Naive B cell (primary cell): Measurements from ENCODE around the gene VPS13D. TPM values are rescaled to one million over a fixed set of nuclear protein-coding genes. Genes with fewer than 3 reads are reported as not detected.

Experiments
- ATAC-seq, 2 donors: fragments of 150-1000 bp; cut with Tn5 transposase; 2 replicates each; pipeline ENCODE4 v1.10.0; 2021; ENCODE audit warnings: low read depth in 2 of 2, mild to moderate bottlenecking in 2 of 2, moderate library complexity in 2 of 2
- DNase-seq: peaks from one replicate; pipeline ENCODE4 v3.0.0; 2022
- H3K27ac Mint-ChIP-seq, 6 donors: one replicate each; pipeline ENCODE4 v1.8.0; 2020 to 2022; ENCODE audit warnings: mild to moderate bottlenecking in 6 of 6, mixed read lengths in 6 of 6, moderate library complexity in 5 of 6, inconsistent platforms in 2 of 6
- H3K27me3 Mint-ChIP-seq, 3 donors: one replicate each; pipeline ENCODE4 v1.8.0; 2021 to 2022; ENCODE audit warnings: mixed read lengths in 3 of 3, mild to moderate bottlenecking in 1 of 3
- H3K36me3 Mint-ChIP-seq, 2 donors: one replicate each; pipeline ENCODE4 v1.8.0; 2020 to 2022; ENCODE audit warnings: mixed read lengths in 2 of 2, inconsistent platforms in 1 of 2, mild to moderate bottlenecking in 1 of 2
- H3K4me1 Mint-ChIP-seq, 3 donors: one replicate each; pipeline ENCODE4 v1.8.0; 2020 to 2022; ENCODE audit warnings: mixed read lengths in 3 of 3, inconsistent platforms in 1 of 3, mild to moderate bottlenecking in 1 of 3, moderate library complexity in 1 of 3
- H3K4me3 Mint-ChIP-seq, 8 donors: one replicate each; pipeline ENCODE4 v1.8.0; 2020 to 2022; ENCODE audit warnings: mild to moderate bottlenecking in 8 of 8, mixed read lengths in 8 of 8, moderate library complexity in 8 of 8, inconsistent platforms in 2 of 8
- H3K9me3 Mint-ChIP-seq, 7 donors: one replicate each; pipeline ENCODE4 v1.8.0; 2020 to 2022; ENCODE audit warnings: mixed read lengths in 7 of 7, mild to moderate bottlenecking in 5 of 7, inconsistent platforms in 2 of 7, moderate library complexity in 1 of 7
- polyA plus RNA-seq, 6 donors: library from polyadenylated mRNA; unstranded; fragments of 300-500 nt; fragmentation: Illumina TruSeq; gene quantifications; one replicate each; pipeline ENCODE4 v1.2.3, GENCODE V29; 2021; ENCODE audit warnings: low read depth in 6 of 6

The VPS13D gene
- polyA plus RNA-seq, 6 donors from 2014 or later = 7.6 to 14.6 (median 11.8) TPM

DNA sequence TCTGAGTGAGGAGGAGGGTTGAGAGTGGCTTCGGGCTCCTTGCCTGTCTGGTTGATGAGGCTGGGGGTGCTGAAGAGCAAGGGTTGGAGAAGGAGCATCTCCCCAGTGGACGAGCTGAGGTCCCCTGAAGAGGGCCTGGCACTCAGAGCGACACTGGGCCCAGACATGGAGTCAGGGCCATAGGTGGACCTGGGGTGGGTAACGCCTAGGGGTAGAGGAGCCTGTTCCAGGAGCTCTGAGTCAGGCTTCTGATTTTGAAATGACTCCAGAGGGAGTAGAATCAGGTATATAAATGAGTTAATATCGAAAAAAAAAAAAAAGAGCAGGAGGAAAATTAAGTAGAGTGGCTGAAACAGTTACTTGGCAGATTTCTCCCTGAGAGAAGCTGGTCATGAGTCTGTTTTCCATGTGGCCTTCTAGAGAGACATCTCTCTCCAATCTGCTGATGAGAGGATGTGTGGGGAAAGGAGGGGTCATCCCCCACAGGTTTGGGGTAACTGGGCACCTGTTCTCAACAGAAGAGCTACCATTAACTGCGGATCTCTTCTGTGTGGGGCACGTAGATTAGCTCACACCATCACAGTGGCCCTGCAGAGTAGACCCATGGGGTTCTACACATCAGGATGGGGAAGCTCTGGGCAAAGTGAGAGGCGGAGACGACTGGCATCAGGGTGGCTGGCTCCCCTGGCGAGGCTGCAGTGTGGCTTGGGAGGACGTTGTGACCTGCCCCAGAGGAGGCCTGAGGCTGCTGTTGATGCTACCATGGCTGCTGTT lies 272.7 kb downstream of the VPS13D start:
- no peaks in the 10 kb centered on the region for H3K27me3 Mint-ChIP-seq
- H3K9me3 Mint-ChIP-seq = no peaks in the 10 kb centered on the region
- DNase-seq (no peak), ATAC-seq (no peak)
- H3K36me3 Mint-ChIP-seq = peaks cover 20 to 29% of the 10 kb centered on the region in 2 donors
- peak overlapping the region in 2 of 6 donors; percentile 11 to 49 for H3K27ac Mint-ChIP-seq
- peak overlapping the region in 1 of 8 donors; percentile 37 for H3K4me3 Mint-ChIP-seq
- peaks cover 0 to 8% (median 0%) of the 10 kb centered on the region in 3 donors for H3K4me1 Mint-ChIP-seq

DNA sequence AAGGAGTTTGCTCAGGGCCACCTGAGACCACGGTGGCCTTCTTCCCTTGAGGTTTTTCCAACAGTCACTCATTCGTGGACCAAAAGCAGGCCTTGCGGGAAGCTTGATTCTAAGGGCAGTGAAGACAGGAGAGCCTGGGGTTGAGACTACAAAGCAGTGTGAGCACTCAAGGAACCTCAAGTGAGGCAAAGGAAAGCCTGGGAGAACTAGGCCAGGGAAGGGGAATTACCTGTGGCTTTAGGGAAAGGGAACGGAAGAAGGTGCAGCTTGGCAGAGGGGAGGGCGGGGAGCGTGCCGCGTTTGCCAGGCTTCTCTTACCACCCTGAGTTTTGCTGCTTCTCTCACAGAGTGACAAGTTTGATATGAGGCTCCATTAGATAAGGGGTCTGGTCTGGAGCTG lies 273.9 kb downstream of the VPS13D start:
- ATAC-seq (no peak), DNase-seq (no peak)
- Mint-ChIP-seq H3K9me3 (no peaks in the 10 kb centered on the region), H3K27ac (peak overlapping the region in 2 of 6 donors; percentile 24 to 38), H3K27me3 (no peaks in the 10 kb centered on the region), H3K36me3 (peaks cover 9 to 20% of the 10 kb centered on the region in 2 donors), H3K4me1 (peaks cover 0 to 8% (median 0%) of the 10 kb centered on the region in 3 donors), H3K4me3 (no peak overlapping the region)

DNA sequence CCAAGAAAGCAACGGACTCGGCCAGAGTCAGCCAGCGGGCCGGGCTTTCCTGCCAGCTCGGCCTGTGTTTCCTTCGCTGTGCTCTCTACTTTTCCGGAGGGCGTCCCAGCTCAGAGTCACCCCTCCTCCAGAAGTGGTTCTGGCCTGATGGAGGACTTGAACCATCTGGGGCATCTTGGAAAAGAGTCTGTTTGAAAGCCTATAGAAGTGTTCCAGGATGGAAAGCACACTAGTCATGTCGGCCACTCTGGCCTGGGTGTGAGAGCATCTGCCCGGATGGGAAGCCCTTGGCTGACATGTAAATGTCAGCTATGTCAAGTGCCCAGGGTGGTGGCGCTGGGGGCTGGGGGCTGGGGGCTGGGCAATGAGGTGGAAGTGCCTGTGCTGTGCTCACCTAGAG lies 274.8 kb downstream of the VPS13D start:
- Mint-ChIP-seq H3K36me3 (peaks cover 8 to 20% of the 10 kb centered on the region in 2 donors), H3K27ac (peak overlapping the region in 1 of 6 donors; percentile 67), H3K9me3 (no peaks in the 10 kb centered on the region), H3K4me1 (peaks cover 2 to 10% (median 4%) of the 10 kb centered on the region in 3 donors), H3K4me3 (no peak overlapping the region), H3K27me3 (no peaks in the 10 kb centered on the region)
- no peak for DNase-seq
- no peak for ATAC-seq

DNA sequence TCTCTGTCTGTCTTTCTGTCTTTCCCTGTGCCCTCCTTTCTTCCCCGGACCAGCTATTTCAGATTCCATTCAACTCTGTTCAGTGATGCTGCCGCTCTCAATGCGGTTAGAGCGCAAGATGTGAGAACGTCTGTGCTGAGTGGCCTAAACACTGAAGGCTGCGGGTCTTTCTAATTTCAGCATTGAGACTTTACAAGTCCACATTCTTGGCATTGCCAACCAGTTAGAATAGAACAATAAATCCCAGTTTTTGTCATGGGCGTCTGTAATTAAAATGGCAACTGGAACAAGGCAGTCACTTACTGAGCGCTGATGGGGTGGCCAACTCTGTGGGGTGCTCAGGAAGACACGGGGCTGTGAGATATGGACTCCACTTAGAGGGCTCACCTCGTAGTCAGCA lies 275.4 kb downstream of the VPS13D start:
- no peaks in the 10 kb centered on the region for H3K27me3 Mint-ChIP-seq
- no peaks in the 10 kb centered on the region for H3K9me3 Mint-ChIP-seq
- H3K36me3 Mint-ChIP-seq = peaks cover 8 to 20% of the 10 kb centered on the region in 2 donors
- H3K27ac Mint-ChIP-seq = peak overlapping the region in 2 of 6 donors; percentile 36 to 67
- H3K4me3 Mint-ChIP-seq = peak overlapping the region in 1 of 8 donors; percentile 37
- ATAC-seq (no peak), DNase-seq (no peak)
- H3K4me1 Mint-ChIP-seq = peaks cover 8 to 15% (median 11%) of the 10 kb centered on the region in 3 donors

DNA sequence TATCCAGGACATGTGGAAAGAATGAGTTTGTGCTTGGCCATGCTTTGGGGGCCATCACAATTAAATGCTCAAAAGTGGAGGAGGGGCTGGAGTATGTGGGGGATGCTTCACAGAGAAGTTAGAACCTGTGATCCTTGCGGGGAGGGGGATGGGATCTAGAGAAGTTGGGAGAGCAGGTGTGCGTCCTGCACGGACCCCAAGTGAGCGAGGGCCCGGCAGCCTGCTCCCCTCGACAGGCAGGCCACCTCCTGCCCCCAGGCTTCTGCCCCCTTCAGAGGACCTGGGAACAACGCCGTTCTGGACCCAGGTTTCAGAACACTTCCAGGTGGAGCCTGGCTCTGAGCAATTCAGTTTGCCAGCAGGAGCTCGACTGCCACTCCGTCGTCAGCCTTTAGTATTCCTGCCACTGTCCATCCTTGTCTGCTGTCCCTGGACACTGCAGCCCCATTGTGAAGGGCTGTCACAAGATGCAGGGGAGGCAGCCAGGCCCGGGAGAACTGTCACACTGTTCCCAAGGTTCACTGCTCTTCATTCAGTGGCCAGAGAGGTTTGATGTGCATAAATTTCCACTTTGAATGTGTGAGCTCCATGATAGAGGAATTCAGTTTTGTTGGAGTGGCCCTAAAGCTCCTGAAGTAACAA lies 275.9 kb downstream of the VPS13D start:
- peaks cover 13 to 19% (median 16%) of the 10 kb centered on the region in 3 donors for H3K4me1 Mint-ChIP-seq
- no peaks in the 10 kb centered on the region for H3K27me3 Mint-ChIP-seq
- H3K9me3 Mint-ChIP-seq = no peaks in the 10 kb centered on the region
- H3K4me3 Mint-ChIP-seq = peak overlapping the region in 1 of 8 donors; percentile 37
- H3K27ac Mint-ChIP-seq = peak overlapping the region in 2 of 6 donors; percentile 36 to 67
- ATAC-seq (no peak), DNase-seq (no peak)
- peaks cover 8 to 20% of the 10 kb centered on the region in 2 donors for H3K36me3 Mint-ChIP-seq

DNA sequence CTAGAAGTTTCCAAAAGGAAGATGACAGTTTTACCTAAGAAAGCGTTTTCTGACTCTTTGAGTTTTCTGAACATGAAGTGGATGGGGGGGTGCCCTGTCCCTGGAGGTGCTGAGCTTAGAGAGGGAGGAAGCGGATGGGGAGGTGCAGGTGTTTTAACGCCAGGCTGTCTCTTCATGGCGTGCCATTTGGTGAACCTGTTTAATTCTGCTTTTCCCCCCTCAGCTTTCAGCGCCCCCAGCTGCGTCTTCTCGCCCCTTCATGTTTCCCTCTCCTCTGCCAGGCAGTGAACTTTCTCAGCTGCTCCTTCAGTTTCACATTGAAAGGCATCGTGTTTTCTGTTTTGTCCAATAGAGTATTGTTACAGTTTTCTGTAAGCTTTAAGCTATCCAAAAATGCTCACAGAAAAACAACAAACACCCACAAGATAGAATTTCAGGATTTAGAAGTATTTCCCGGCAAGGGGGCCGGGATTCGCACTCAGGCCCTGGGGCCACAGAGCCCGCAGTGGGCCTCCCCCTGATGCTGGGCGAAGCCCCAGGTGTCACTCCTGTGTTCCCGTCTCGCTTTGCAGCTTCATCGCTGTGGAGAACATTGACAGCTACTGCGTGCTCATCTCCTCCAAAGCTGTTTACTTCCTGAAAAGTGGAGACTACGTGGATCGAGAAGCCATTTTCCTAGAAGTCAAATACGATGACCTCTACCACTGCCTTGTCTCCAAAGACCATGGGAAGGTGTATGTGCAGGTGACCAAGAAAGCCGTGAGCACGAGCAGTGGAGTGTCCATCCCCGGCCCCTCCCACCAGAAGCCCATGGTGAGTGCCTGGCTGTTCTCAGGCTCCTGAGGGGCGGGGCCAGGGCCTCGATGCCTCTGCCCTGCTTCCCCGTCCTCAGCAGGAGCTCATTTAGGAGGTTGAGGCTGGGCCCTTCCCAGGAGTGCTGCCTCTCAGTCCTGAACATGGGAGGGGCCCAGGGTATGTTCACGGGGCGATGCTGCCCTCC lies 276.8 kb downstream of the VPS13D start:
- Mint-ChIP-seq H3K4me1 (peaks cover 13 to 23% (median 17%) of the 10 kb centered on the region in 3 donors), H3K4me3 (no peak overlapping the region), H3K27ac (peak overlapping the region in 3 of 6 donors; percentile 67 to 76 (median 69)), H3K9me3 (no peaks in the 10 kb centered on the region), H3K27me3 (no peaks in the 10 kb centered on the region), H3K36me3 (peaks cover 8 to 18% of the 10 kb centered on the region in 2 donors)
- DNase-seq (no peak), ATAC-seq (no peak)

DNA sequence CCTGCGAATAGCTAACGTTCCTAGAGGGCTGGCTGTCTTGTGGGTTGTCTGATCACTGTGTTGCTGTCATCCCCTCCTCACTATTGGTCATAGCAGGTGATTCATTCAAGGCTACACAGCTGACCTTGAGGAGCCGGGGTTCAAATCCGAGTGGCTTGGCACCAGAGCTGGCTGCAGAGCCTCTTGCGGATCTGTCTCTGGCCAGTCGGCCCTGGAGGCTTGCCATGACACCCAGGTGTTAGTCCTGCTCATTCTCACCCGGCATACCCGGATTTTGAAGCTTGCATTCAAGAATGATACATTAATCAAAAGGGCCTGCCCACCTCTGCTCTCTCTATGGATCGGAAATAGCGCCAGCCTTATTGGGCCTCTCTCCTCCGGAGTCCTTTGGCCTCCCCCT lies 277.8 kb downstream of the VPS13D start:
- no peak overlapping the region for H3K4me3 Mint-ChIP-seq
- no peak for DNase-seq
- ATAC-seq = no peak
- peaks cover 13 to 30% (median 15%) of the 10 kb centered on the region in 3 donors for H3K4me1 Mint-ChIP-seq
- H3K27me3 Mint-ChIP-seq = no peaks in the 10 kb centered on the region
- peaks cover 8 to 11% of the 10 kb centered on the region in 2 donors for H3K36me3 Mint-ChIP-seq
- H3K9me3 Mint-ChIP-seq = peaks cover 0 to under 1% (median 0%) of the 10 kb centered on the region in 7 donors
- peak overlapping the region in 1 of 6 donors; percentile 72 for H3K27ac Mint-ChIP-seq

DNA sequence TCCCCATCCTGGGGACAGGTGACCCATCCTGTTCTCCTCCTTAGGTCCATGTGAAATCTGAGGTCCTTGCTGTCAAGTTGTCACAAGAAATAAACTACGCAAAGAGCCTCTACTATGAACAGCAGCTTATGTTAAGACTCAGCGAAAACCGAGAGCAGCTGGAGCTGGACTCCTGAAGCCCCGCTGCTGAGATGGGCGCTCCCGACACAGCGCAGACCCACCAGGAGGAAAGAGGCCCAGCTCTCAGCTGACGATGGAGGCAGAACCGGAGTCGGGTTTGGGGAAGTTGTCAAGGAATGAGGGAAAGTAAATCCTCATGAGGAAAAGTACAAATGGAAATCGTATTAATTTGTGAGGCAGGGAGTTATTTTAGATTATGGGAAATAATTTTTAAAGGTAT lies 279.0 kb downstream of the VPS13D start:
- no peak for ATAC-seq
- DNase-seq = no peak
- H3K4me1 Mint-ChIP-seq = peaks cover 13 to 36% (median 19%) of the 10 kb centered on the region in 3 donors
- no peaks in the 10 kb centered on the region for H3K27me3 Mint-ChIP-seq
- peak overlapping the region in 1 of 8 donors; percentile 78 for H3K4me3 Mint-ChIP-seq
- H3K9me3 Mint-ChIP-seq = peaks cover 0 to 4% (median 0%) of the 10 kb centered on the region in 7 donors
- peak overlapping the region in 1 of 6 donors; percentile 85 for H3K27ac Mint-ChIP-seq
- peaks cover 5 to 14% of the 10 kb centered on the region in 2 donors for H3K36me3 Mint-ChIP-seq

DNA sequence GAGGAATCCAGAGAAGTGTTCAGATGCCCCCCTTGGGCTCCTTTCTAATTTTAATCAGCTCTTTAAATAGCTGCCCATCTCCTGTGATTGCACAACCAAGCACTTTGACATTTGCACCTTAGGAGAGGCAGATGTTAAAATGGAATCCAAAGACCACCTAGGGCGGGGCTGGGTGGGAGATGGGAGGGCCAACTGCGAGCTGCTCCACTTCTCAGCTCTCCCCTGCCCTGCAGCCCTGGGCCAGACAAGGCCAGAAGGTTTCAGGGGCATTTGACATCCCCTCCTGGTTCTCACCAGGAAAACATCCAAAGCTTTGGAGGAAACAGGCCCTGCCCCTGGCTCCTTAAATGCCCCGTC lies 281.3 kb downstream of the VPS13D start:
- peaks cover 0 to 4% (median 0%) of the 10 kb centered on the region in 7 donors for H3K9me3 Mint-ChIP-seq
- no peaks in the 10 kb centered on the region for H3K27me3 Mint-ChIP-seq
- H3K27ac Mint-ChIP-seq = peak overlapping the region in 2 of 6 donors; percentile 81 to 88
- no peak for ATAC-seq
- DNase-seq = no peak
- peaks cover 0 to 8% of the 10 kb centered on the region in 2 donors for H3K36me3 Mint-ChIP-seq
- H3K4me1 Mint-ChIP-seq = peaks cover 13 to 45% (median 15%) of the 10 kb centered on the region in 3 donors
- peak overlapping the region in 4 of 8 donors; percentile 22 to 86 (median 72) for H3K4me3 Mint-ChIP-seq

DNA sequence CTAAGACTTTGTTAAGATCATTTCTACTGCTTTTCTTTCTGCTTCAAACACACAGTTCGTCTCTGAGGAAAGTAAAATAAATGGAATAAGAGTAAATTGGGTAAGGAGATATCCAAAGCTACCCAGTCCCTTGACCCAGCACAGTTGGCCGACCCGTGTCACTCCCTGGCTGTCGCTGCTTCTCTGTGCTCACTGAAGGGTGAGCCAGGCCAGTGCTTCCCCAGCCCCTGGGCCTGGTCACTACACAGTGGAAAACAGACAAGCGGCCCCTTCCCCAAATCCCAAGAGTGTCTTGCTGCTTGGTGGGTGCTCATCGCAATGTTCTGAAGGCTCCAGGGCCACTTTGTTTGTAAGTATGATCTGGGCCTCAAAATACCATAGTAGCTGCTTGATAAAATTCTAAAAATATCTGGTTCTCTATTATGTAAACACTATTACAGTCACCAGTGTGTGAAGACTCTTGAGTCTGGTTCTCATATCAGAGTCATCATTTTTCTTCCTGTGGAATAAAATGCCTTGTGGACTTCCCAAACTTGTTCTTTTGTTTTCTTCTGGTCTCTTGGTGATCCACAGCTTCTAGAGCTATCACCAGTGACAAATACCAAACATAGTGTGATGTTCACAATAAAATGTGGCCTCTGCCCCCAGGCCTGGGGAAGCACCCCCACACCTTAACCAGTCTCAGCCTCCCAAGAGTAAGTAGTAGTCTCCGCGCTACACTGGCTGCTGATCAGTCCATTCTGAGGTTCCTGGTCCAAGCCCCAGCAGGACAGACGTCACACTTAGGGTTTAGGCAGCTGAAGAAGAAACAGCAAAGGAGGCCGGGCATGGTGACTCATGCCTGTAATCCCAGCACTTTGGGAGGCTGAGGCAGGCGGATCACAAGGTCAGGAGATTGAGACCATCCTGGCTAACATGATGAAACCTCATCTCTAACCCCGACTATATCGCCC lies 282.0 kb downstream of the VPS13D start:
- peak overlapping the region in 3 of 6 donors; percentile 31 to 81 (median 70) for H3K27ac Mint-ChIP-seq
- no peak for DNase-seq
- peaks cover 13 to 45% (median 15%) of the 10 kb centered on the region in 3 donors for H3K4me1 Mint-ChIP-seq
- peaks cover under 1 to 8% of the 10 kb centered on the region in 2 donors for H3K36me3 Mint-ChIP-seq
- no peak for ATAC-seq
- no peaks in the 10 kb centered on the region for H3K27me3 Mint-ChIP-seq
- peaks cover 0 to 4% (median 0%) of the 10 kb centered on the region in 7 donors for H3K9me3 Mint-ChIP-seq
- peak overlapping the region in 4 of 8 donors; percentile 22 to 86 (median 26) for H3K4me3 Mint-ChIP-seq

DNA sequence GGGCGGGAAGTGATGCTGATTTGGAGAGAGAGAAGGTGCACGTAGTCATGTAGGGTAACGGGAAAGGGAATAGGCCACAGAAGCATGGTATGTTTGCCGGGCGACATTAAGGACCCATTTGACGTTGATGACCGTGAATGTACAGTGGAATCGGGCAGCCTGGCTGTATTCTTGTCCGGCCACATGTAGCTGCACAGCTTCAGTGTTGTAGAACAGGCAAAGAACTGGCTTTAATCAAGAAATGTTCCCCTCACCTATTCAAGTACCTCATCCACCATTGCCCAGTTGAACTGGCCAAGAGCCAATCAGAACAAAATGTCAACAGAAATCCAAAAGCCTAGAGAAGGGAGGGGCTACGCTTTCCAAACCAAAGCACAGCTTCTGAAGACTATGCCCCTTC lies 283.4 kb downstream of the VPS13D start:
- Mint-ChIP-seq H3K9me3 (peaks cover 0 to 4% (median 0%) of the 10 kb centered on the region in 7 donors), H3K4me3 (peak overlapping the region in 1 of 8 donors; percentile 22), H3K27me3 (no peaks in the 10 kb centered on the region), H3K36me3 (peaks cover 5 to 8% of the 10 kb centered on the region in 2 donors), H3K27ac (peak overlapping the region in 4 of 6 donors; percentile 3 to 54 (median 26)), H3K4me1 (peaks cover 13 to 45% (median 15%) of the 10 kb centered on the region in 3 donors)
- DNase-seq (no peak), ATAC-seq (no peak)

DNA sequence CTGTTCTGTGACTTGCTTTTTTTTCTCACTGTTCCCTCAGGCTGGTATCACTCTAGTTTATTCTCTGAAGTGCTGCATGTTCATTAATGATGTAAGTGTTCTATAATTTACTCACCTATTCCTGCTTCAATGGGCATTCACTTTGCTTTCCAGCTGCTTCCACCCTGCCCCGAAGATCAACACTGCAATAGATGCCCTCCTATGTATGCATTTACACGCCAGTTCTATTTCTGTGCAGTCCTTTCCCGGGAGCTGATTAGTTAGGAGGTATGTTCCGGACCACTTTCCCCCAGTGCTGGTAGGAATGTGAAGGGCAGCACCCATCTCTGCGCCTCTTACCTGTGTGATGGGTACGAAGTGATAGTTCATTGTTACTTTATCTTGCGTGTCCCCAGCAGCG lies 284.8 kb downstream of the VPS13D start:
- Mint-ChIP-seq H3K9me3 (peaks cover 0 to 4% (median 0%) of the 10 kb centered on the region in 7 donors), H3K27me3 (no peaks in the 10 kb centered on the region), H3K36me3 (peaks cover 5 to 8% of the 10 kb centered on the region in 2 donors), H3K27ac (peak overlapping the region in 3 of 6 donors; percentile 5 to 53 (median 32)), H3K4me3 (peak overlapping the region in 1 of 8 donors; percentile 27), H3K4me1 (peaks cover 12 to 41% (median 13%) of the 10 kb centered on the region in 3 donors)
- DNase-seq (no peak), ATAC-seq (no peak)
